Transverse colon (tissue), 4 donors: ENCODE measurements around the gene TLK1. TPM values are rescaled to one million over a fixed set of nuclear protein-coding genes. Genes with fewer than 3 reads are reported as not detected.

Experiments
- DNase-seq: peaks from one replicate; pipeline ENCODE4 v3.0.0-alpha.2; 2019
- H3K27ac ChIP-seq, 4 donors: fragments of 200-600 bp; sonication (generic); 2 replicates each; pipeline ENCODE4 v1.5.1; 2016 to 2018; ENCODE audit warnings: inconsistent platforms in 4 of 4
- H3K27me3 ChIP-seq: fragments of 200-600 bp; sonication (generic); 2 replicates; pipeline ENCODE4 v1.5.1; 2017; ENCODE audit warnings: inconsistent platforms
- H3K36me3 ChIP-seq, 4 donors: fragments of 200-600 bp; sonication (generic); 2 replicates each; pipeline ENCODE4 v1.5.1; 2017 to 2019; ENCODE audit warnings: inconsistent platforms in 4 of 4
- H3K4me1 ChIP-seq, 4 donors: fragments of 200-600 bp; sonication (generic); 2 replicates each; pipeline ENCODE4 v1.5.1; 2017 to 2020; ENCODE audit warnings: inconsistent platforms in 4 of 4
- H3K4me3 ChIP-seq, 4 donors: fragments of 200-600 bp; sonication (generic); 1 replicate in 1 of 4; 2 replicates in 3 of 4; pipeline versions ENCODE4 v1.5.1 to v1.6.1; 2017 to 2019; ENCODE audit warnings: inconsistent platforms in 4 of 4
- H3K9me3 ChIP-seq, 2 donors: fragments of 200-600 bp; sonication (generic); 2 replicates each; pipeline ENCODE4 v1.5.1; 2017 to 2019; ENCODE audit warnings: inconsistent platforms in 2 of 2
- EP300 ChIP-seq: sonication (generic); formaldehyde crosslinking; IDR thresholded peaks from one replicate; pipeline ENCODE4 v1.6.1; 2017; ENCODE audit warnings: antibody characterized with exemption, low read depth
- POLR2A ChIP-seq: fragments of 450-650 bp; IDR thresholded peaks from one replicate; pipeline ENCODE4 v1.6.1; 2016; ENCODE audit warnings: antibody characterized with exemption, mild to moderate bottlenecking, moderate library complexity
- POLR2AphosphoS5 ChIP-seq, 3 donors: sonication (generic); formaldehyde crosslinking; IDR thresholded peaks; one replicate each; pipeline ENCODE4 v1.6.1; 2016; ENCODE audit warnings: antibody characterized with exemption in 3 of 3
- WGBS, 2 donors: methylation state at CpG; one replicate each; pipeline ENCODE4 v1.1.5; 2018; ENCODE audit warnings: low coverage in 1 of 2; 5-methylcytosine and 5-hydroxymethylcytosine counted together
- in situ Hi-C, 4 donors: fragments of 200-750 bp; cut with MboI; loops; one replicate each; pipeline versions ENCODE4 v1.15.0 to v1.15.1; 2017; ENCODE audit warnings: low sequenced_read_pairs in 3 of 4, low pct_ligation_motif_present in 1 of 4, low pct_unique_long_range_greater_than_20kb in 1 of 4
- intact Hi-C: fragments of 100-400 bp; cut with DNase I; formaldehyde crosslinking; loops from one replicate; pipeline ENCODE4 v1.15.1; 2023; ENCODE audit warnings: low total_unique reads
- total RNA-seq, 4 donors: library from RNA; depleted of rRNA; stranded (reverse); fragments of >200 nt; gene quantifications; one replicate each; pipeline ENCODE4 v1.1.0, GENCODE V29; 2016
- TF ChIP-seq, protein P1 (sequence below), 5 experiments: fragments of 200-600 bp in 3 of 5; fragments of 450-650 bp in 2 of 5; sonication (generic) in 3 of 5; IDR thresholded peaks; 1 replicate in 2 of 5; 2 replicates in 3 of 5; pipeline ENCODE4 v1.5.1; 2016 to 2017; ENCODE audit warnings: antibody characterized with exemption in 5 of 5, inconsistent platforms in 3 of 5, mild to moderate bottlenecking in 2 of 5, moderate library complexity in 1 of 5

Gene TLK1
- total RNA-seq, 4 donors from 2014 or later, result 39.6 to 76.3 (median 53.2) TPM

GRCh38 chr2:170968205-170969003 is 192.3 kb downstream of the TLK1 start:
- Histone ChIP-seq H3K4me3 (no peak overlapping the region), H3K27ac (no peak overlapping the region), H3K27me3 (no peaks in the 10 kb centered on the region), H3K9me3 (no peaks in the 10 kb centered on the region), H3K36me3 (peaks cover 0 to 35% (median 12%) of the 10 kb centered on the region in 4 donors), H3K4me1 (peaks cover 0 to 10% (median 6%) of the 10 kb centered on the region in 4 donors)
- intact Hi-C loops (no loop called here), in situ Hi-C loops (loop anchor here in 3 of 4 donors (10.0 to 25.0 kb wide), 3 partner anchors 194 to 456 kb away; partner anchors contain the start of gene TLK1 (in 1 of the 3))
- 60 to 81% methylated on average over 2 to 12 of the region's 12 CpGs for WGBS, 2 donors
- TF ChIP-seq POLR2A, result no peak
- TF ChIP-seq, protein P1, sequence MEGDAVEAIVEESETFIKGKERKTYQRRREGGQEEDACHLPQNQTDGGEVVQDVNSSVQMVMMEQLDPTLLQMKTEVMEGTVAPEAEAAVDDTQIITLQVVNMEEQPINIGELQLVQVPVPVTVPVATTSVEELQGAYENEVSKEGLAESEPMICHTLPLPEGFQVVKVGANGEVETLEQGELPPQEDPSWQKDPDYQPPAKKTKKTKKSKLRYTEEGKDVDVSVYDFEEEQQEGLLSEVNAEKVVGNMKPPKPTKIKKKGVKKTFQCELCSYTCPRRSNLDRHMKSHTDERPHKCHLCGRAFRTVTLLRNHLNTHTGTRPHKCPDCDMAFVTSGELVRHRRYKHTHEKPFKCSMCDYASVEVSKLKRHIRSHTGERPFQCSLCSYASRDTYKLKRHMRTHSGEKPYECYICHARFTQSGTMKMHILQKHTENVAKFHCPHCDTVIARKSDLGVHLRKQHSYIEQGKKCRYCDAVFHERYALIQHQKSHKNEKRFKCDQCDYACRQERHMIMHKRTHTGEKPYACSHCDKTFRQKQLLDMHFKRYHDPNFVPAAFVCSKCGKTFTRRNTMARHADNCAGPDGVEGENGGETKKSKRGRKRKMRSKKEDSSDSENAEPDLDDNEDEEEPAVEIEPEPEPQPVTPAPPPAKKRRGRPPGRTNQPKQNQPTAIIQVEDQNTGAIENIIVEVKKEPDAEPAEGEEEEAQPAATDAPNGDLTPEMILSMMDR (IDR thresholded peaks at IDR 0.05), result no peak
- no peak for TF ChIP-seq POLR2AphosphoS5 (IDR thresholded peaks at IDR 0.05)
- no peak for TF ChIP-seq EP300
- no peak for DNase-seq

GRCh38 chr2:170967553-170967952 is 193.1 kb downstream of the TLK1 start:
- in situ Hi-C loops, result loop anchor here in 3 of 4 donors (10.0 to 25.0 kb wide), 3 partner anchors 195 to 457 kb away; partner anchors contain the start of gene TLK1 (in 1 of the 3)
- no peaks in the 10 kb centered on the region for H3K27me3 ChIP-seq

GRCh38 chr2:170966648-170967396 is 193.9 kb downstream of the TLK1 start:
- Histone ChIP-seq H3K36me3 (peaks cover 0 to 47% (median 17%) of the 10 kb centered on the region in 4 donors), H3K27ac (no peak overlapping the region), H3K27me3 (no peaks in the 10 kb centered on the region), H3K4me3 (no peak overlapping the region), H3K9me3 (no peaks in the 10 kb centered on the region), H3K4me1 (no peaks in the 10 kb centered on the region)
- TF ChIP-seq POLR2A, result no peak
- TF ChIP-seq POLR2AphosphoS5 (IDR thresholded peaks at IDR 0.05), result no peak
- TF ChIP-seq, protein P1 (IDR thresholded peaks at IDR 0.05), result no peak
- no peak for DNase-seq
- in situ Hi-C loops (loop anchor here in 3 of 4 donors (10.0 to 25.0 kb wide), 3 partner anchors 195 to 458 kb away; partner anchors contain the start of gene TLK1 (in 1 of the 3)), intact Hi-C loops (no loop called here)
- 85 to 91% methylated on average over 9 to 13 of the region's 13 CpGs for WGBS, 2 donors

More at GRCh38 chr2:170967553-170967952, 193.1 kb downstream of the TLK1 start:
- 79 to 91% methylated on average over 3 to 5 of the region's 5 CpGs for WGBS, 2 donors
- DNase-seq, result no peak
- TF ChIP-seq, protein P1 (IDR thresholded peaks at IDR 0.05), result no peak
- TF ChIP-seq POLR2A, result no peak
- no peak for TF ChIP-seq POLR2AphosphoS5 (IDR thresholded peaks at IDR 0.05)
- no peak for TF ChIP-seq EP300
- peaks cover 0 to 41% (median 16%) of the 10 kb centered on the region in 4 donors for H3K36me3 ChIP-seq
- H3K9me3 ChIP-seq, result no peaks in the 10 kb centered on the region
- no peak overlapping the region for H3K4me3 ChIP-seq
- intact Hi-C loops, result no loop called here
- H3K27ac ChIP-seq, result no peak overlapping the region
- H3K4me1 ChIP-seq, result peaks cover 0 to 3% (median 0%) of the 10 kb centered on the region in 4 donors
